Neural crest cell (in vitro differentiated cells): ENCODE data around the gene DNLZ. TPM values are rescaled to one million over a fixed set of nuclear protein-coding genes. Genes with fewer than 3 reads are reported as not detected.
A peak's percentile ranks its signal among the peaks of the same experiment; 100 is the strongest.

Experiments
- DNase-seq: peaks from one replicate; pipeline ENCODE4 v3.0.0; 2021; ENCODE audit warnings: low read depth, mixed read lengths, low spot score
- H3K27ac Mint-ChIP-seq: one replicate; pipeline ENCODE4 v1.8.0; 2021; ENCODE audit warnings: mild to moderate bottlenecking, mixed read lengths; ENCODE audit not compliant: unreplicated experiment
- H3K27me3 Mint-ChIP-seq: 2 replicates; pipeline ENCODE4 v1.8.0; 2021; ENCODE audit warnings: low read depth, mild to moderate bottlenecking, mixed read lengths
- H3K36me3 Mint-ChIP-seq: 2 replicates; pipeline ENCODE4 v1.8.0; 2021; ENCODE audit warnings: low read depth, mild to moderate bottlenecking, mixed read lengths
- H3K4me1 Mint-ChIP-seq: 2 replicates; pipeline ENCODE4 v1.8.0; 2021; ENCODE audit warnings: mixed read lengths
- H3K4me3 Mint-ChIP-seq: one replicate; pipeline ENCODE4 v1.8.0; 2021; ENCODE audit warnings: mild to moderate bottlenecking, mixed read lengths
- H3K9me3 Mint-ChIP-seq: 2 replicates; pipeline ENCODE4 v1.8.0; 2021; ENCODE audit warnings: mixed read lengths
- CTCF ChIP-seq: fragments of 200-600 bp; sonication (generic); conservative IDR thresholded peaks from 2 replicates; pipeline ENCODE4 v1.5.0; 2021; ENCODE audit warnings: antibody characterized with exemption, mild to moderate bottlenecking
- total RNA-seq: library from RNA; stranded (reverse); gene quantifications from 2 replicates; pipeline ENCODE4 v1.2.1, GENCODE V29; 2021

Gene DNLZ
- total RNA-seq, 1 donor from 2014 or later, result 21.3 TPM

DNA sequence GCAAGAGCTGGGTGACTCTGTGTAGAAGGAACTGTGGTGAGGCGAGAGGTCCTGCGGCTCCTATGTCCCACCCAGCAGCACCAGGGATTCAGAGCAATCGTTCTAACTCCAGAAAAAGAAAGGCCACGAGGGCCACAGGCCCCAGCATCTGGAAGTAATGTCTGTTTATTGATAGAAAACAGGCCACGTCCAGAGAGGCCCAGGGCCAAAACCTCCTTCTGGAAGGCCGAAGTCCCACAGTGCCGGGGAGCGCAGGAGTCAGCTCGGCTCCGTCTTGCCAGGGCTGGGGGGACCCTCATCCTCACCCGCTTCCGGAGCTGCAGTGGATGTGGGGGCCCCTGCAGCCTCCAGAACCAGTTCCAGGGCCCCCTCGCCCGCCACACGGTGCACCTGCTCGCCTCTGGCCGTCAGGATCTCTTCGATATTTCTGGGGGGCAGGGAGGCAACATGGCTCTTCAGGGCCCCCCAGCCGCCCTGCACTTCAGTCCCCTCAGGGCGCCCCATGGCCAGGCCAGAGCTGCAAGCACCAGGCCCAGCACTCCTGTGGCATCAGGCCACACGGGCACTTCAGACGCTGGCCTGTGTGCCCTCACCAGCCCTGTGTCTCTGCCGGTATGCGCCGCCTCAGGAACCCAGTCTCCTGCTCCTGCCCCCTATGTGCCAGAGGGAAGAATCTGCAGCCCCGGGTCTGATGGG is 1.6 kb downstream of the DNLZ start:
- Mint-ChIP-seq H3K4me3 (peak overlapping the region; percentile 91), H3K27ac (no peak overlapping the region), H3K36me3 (no peaks in the 10 kb centered on the region), H3K27me3 (peaks cover 6% of the 10 kb centered on the region), H3K9me3 (no peaks in the 10 kb centered on the region), H3K4me1 (peaks cover 5% of the 10 kb centered on the region)
- TF ChIP-seq CTCF, result no peak
- DNase-seq, result no peak

DNA sequence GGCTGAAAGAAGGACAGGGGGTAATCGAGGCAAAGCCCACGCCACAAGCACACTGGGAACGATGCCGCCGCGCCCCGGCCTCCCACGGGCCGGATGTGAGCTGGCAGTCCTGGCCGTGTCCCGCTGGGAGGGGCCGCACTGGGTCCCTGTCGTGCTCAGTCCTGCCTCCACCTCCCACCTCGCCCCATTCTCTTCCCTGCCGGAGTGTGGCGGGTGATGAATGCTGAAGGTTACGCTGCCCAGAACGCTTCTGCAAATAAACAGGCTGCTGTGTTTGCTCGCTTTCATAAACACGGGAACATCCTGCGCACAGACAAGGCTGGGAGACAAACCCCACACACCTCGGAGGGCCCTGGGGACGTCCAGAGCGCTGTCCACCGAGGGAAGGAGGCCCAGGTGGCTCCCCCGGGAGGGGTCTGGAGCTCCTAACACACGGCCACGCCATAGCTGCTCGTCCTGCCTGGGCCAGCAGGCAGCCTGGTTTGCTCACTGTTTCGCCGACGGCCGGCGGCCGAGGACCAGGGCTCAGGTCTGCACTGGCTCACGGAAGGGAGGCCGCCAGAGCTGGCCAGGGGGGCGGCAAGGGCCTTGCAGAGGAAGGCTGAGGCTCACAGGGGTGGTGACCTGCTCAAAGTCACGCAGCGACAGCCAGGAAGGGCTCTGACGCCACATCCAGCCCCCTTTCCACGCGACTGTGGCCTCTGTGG is 2.3 kb downstream of the DNLZ start:
- peaks cover 6% of the 10 kb centered on the region for H3K27me3 Mint-ChIP-seq
- H3K9me3 Mint-ChIP-seq, result no peaks in the 10 kb centered on the region

GRCh38 chr9:136359774-136360718 is 3.5 kb downstream of the DNLZ start:
- Mint-ChIP-seq H3K27me3 (peaks cover 6% of the 10 kb centered on the region), H3K4me3 (peak overlapping the region; percentile 76), H3K4me1 (peaks cover 5% of the 10 kb centered on the region), H3K36me3 (no peaks in the 10 kb centered on the region), H3K27ac (no peak overlapping the region), H3K9me3 (no peaks in the 10 kb centered on the region)
- TF ChIP-seq CTCF, result no peak
- no peak for DNase-seq

More for the DNA sequence above, 2.3 kb downstream of the DNLZ start:
- Mint-ChIP-seq H3K4me3 (peak overlapping the region; percentile 76), H3K36me3 (no peaks in the 10 kb centered on the region), H3K27ac (no peak overlapping the region), H3K4me1 (peaks cover 5% of the 10 kb centered on the region)
- no peak for TF ChIP-seq CTCF
- DNase-seq, result no peak

DNA sequence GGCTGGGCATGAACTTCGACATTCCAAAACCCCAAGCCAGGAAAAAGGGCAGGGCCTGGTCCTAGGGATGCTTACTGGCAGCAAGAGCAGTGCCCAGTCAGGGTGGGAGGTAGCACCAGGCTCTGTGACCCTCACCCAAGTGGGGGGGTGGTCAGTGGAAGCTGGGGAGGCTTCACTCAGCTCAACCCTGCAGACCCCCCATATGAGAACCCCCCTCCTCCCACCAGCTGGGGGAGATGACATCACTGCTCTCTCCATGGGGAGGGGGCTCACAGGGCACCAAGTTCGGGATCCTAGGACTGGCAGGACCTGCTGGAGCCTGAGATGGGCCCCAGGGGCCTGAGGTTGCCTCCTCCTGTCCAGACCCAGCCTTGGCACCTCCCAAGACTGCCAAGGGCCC is 4.7 kb downstream of the DNLZ start:
- H3K4me3 Mint-ChIP-seq, result no peak overlapping the region
- H3K27ac Mint-ChIP-seq, result no peak overlapping the region
- no peaks in the 10 kb centered on the region for H3K9me3 Mint-ChIP-seq
- peaks cover 5% of the 10 kb centered on the region for H3K4me1 Mint-ChIP-seq
- no peak for DNase-seq
- no peaks in the 10 kb centered on the region for H3K36me3 Mint-ChIP-seq
- no peak for TF ChIP-seq CTCF
- peaks cover 6% of the 10 kb centered on the region for H3K27me3 Mint-ChIP-seq

DNA sequence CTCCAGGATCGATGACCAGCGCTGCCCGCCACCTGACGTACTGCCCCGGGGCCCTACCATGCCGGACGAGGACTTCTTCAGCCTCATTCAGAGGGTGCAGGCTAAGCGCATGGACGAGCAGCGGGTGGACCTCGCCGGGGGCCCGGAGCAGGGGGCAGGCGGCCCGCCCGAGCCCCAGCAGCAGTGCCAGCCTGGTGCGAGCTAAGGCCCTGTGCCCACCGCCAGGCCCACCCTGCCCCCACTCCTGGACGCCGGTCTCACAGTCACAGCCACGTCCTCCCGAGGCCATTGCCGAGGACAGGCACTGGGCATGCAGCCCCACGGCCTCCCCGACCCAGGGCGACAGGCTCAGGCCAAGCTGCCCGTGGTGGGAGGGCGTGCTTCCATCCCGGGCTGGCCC is 5.5 kb downstream of the DNLZ start:
- H3K4me3 Mint-ChIP-seq, result no peak overlapping the region
- TF ChIP-seq CTCF, result no peak
- peaks cover 6% of the 10 kb centered on the region for H3K27me3 Mint-ChIP-seq
- no peak for DNase-seq
- H3K9me3 Mint-ChIP-seq, result no peaks in the 10 kb centered on the region
- peaks cover 5% of the 10 kb centered on the region for H3K4me1 Mint-ChIP-seq
- no peaks in the 10 kb centered on the region for H3K36me3 Mint-ChIP-seq
- no peak overlapping the region for H3K27ac Mint-ChIP-seq
